B cell (primary cell): ENCODE data around the gene EDN1.

Source experiments
- CTCF ChIP-seq: fragments of 200-600 bp; IDR thresholded peaks from one replicate; pipeline ENCODE4 v1.8.0; 2022; ENCODE audit warnings: antibody characterized with exemption, mild to moderate bottlenecking
- EZH2 ChIP-seq: IDR thresholded peaks from 2 replicates; pipeline ENCODE4 v1.6.1; 2012; ENCODE audit warnings: borderline replicate concordance, low read depth, mild to moderate bottlenecking, moderate library complexity, low read length; ENCODE audit not compliant: insufficient read depth, poor library complexity, severe bottlenecking

GRCh38 chr6:12266571-12266970 lies 23.6 kb upstream of the EDN1 start:
- TF ChIP-seq CTCF = no peak
- TF ChIP-seq EZH2 = no peak
